T-helper 1 cell treated with Interleukin-12 subunit alpha and Interleukin-12 subunit beta and Interleukin-4 antibody, amounts not matched to agents 30 μg/mL and 1 μg/mL, for 36 hours (primary cell): ENCODE results near the gene MIA3.
A peak's percentile ranks its signal among the peaks of the same experiment; 100 is the strongest.
"Not testable (repeated sequence)": the region's sequence is repeated elsewhere in the genome, so short reads cannot be mapped to it uniquely, and the experiment has no call there.

Experiments used
- H3K27ac Mint-ChIP-seq: one replicate; pipeline ENCODE4 v1.8.0; 2021; ENCODE audit warnings: mild to moderate bottlenecking, mixed read lengths
- H3K27me3 Mint-ChIP-seq: one replicate; pipeline ENCODE4 v1.8.0; 2021; ENCODE audit warnings: low read depth, mixed read lengths
- H3K36me3 Mint-ChIP-seq: one replicate; pipeline ENCODE4 v1.8.0; 2021; ENCODE audit warnings: low read depth, mixed read lengths
- H3K4me1 Mint-ChIP-seq: one replicate; pipeline ENCODE4 v1.8.0; 2021; ENCODE audit warnings: low read depth, mixed read lengths
- H3K4me3 Mint-ChIP-seq: one replicate; pipeline ENCODE4 v1.8.0; 2021; ENCODE audit warnings: mild to moderate bottlenecking, moderate library complexity, mixed read lengths
- H3K9me3 Mint-ChIP-seq: one replicate; pipeline ENCODE4 v1.8.0; 2021; ENCODE audit warnings: mixed read lengths

Gene MIA3

DNA sequence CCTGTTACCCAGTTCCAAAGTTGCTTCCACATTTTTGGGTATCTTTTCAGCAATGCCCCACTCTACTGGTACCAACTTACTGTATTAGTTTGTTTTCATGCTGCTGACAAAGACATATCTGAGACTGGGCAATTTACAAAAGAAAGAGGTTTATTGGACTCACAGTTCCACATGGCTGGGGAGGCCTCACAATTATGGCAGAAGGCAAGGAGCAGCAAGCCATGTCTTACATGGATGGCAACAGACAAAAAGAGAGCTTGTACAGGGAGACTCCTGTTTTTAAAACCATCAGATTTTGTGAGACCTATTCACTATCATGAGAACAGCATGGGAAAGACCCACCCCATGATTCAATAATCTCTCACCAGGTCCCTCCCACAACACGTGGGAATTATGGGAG is 8.8 kb upstream of the MIA3 start:
- H3K4me1 Mint-ChIP-seq, H3K4me3 Mint-ChIP-seq, H3K27ac Mint-ChIP-seq, H3K9me3 Mint-ChIP-seq, H3K36me3 Mint-ChIP-seq: not testable (repeated sequence)
- H3K27me3 Mint-ChIP-seq: peaks cover 55% of the 10 kb centered on the region

DNA sequence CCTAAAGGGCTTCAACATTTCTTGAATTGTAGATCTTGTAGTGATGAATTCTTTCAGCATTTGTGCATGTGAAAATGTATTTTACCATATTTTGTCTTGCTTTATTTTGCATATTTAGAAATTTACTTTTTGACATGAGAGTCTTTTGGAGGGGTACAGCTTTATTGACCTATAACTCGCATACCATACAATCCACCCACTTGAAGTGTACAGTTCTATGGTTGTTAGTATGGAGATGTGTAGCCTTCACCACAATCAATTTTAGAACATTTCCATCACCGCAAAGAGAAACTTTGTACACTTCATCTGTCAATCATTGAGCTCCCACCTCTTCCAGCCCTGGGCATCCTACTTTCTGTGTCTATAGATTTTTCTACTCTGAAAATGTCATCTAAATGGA is 7.2 kb upstream of the MIA3 start:
- Mint-ChIP-seq H3K27me3 (peaks cover 63% of the 10 kb centered on the region), H3K9me3 (no peaks in the 10 kb centered on the region), H3K4me3 (no peak overlapping the region), H3K4me1 (no peaks in the 10 kb centered on the region), H3K36me3 (no peaks in the 10 kb centered on the region), H3K27ac (no peak overlapping the region)

DNA sequence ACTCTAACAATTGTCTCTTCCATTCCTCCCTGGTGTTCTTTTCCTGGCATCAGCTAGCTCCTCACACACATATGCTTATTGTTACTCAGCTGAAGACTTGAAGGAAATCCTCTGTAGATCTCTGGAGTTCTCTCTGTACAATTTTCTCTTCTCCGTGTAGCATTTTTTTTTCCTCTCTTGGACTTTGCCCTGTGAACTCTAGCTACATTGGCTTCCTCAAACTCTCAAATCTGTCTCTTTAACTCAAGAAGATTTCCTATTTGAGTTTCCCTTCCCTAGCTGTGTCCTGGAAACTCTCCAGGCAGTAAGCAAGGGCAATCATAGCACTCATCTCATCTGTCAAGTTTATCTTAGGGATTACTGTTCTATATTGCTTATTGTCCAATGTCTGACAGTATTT is 4.3 kb upstream of the MIA3 start:
- peaks cover 7% of the 10 kb centered on the region for H3K4me1 Mint-ChIP-seq
- H3K36me3 Mint-ChIP-seq: no peaks in the 10 kb centered on the region
- no peak overlapping the region for H3K4me3 Mint-ChIP-seq
- H3K27ac Mint-ChIP-seq: no peak overlapping the region
- peaks cover 68% of the 10 kb centered on the region for H3K27me3 Mint-ChIP-seq
- H3K9me3 Mint-ChIP-seq: no peaks in the 10 kb centered on the region

GRCh38 chr1:222616525-222616924 is 1.4 kb upstream of the MIA3 start:
- H3K36me3 Mint-ChIP-seq: no peaks in the 10 kb centered on the region
- H3K9me3 Mint-ChIP-seq: no peaks in the 10 kb centered on the region
- peaks cover 27% of the 10 kb centered on the region for H3K4me1 Mint-ChIP-seq
- peaks cover 49% of the 10 kb centered on the region for H3K27me3 Mint-ChIP-seq
- H3K27ac Mint-ChIP-seq: no peak overlapping the region
- H3K4me3 Mint-ChIP-seq: peak overlapping the region; percentile 83

DNA sequence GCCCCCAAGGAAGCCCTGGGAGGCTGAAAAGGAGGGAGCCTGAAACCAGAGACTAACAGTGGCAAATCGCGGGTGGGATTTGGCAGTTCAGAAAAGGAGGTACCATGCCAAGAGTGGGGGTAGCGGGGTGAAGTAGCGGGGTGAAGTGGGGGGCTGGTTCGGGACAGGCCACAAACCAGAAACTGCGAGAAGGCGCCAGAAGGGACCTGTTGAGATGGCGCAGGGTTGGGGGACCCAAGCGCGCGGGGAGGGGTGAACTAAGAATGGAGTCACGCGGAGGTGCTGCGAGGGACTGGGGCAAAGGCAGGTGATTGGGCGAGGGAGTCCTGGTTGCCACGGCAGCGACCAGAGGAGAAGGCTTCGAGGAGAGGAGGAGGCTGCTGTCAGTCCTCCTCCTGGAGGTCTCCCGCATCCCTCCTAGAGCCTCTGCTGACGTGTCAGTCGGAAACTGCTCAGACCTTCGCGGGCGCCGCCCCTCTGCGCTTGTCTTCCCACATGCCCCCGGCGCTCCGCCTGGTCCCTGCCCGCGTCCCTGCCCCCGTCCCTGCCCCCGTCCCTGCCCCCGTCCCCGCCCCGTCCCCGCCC is 438 bp upstream of the MIA3 start:
- peak overlapping the region; percentile 83 for H3K27ac Mint-ChIP-seq
- H3K4me3 Mint-ChIP-seq: peak overlapping the region; percentile 83
- H3K27me3 Mint-ChIP-seq: peaks cover 40% of the 10 kb centered on the region
- no peaks in the 10 kb centered on the region for H3K9me3 Mint-ChIP-seq
- H3K4me1 Mint-ChIP-seq: peaks cover 27% of the 10 kb centered on the region
- H3K36me3 Mint-ChIP-seq: peaks cover 4% of the 10 kb centered on the region

DNA sequence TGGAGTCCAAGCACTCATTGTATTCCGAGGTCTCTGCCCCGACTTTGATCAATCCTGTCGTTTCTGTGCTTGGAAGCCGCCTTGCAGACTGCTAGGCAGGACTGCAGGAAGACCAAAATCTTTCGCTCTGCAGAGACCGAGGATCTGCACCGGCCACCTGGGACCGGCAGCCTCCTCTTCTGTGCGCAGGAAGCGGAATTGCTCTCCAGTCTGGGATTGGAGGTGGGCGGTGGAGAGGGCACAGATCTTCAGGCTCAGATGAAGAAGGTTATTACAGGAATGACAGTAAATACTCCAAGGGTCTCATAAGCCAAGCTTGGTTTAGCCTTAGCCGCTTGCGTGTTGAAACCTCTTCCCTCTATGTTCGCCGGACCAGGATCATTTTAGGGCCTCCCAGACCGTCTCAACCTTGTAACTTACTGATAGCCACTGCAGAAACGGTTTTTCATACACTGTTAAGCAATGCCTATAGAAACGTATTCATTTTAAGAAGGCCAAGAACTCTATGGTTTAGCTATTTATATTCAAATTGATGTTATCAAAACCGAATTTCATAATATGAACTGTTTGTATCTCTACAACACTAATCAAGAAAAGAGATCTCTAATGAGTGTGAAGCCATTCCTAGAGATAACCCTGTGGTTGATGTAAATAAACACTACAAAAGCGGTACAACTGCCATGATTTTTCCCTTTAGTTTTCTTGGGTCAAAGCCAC is 1.1 kb downstream of the MIA3 start:
- Mint-ChIP-seq H3K9me3 (no peaks in the 10 kb centered on the region), H3K36me3 (peaks cover 12% of the 10 kb centered on the region), H3K4me3 (peak overlapping the region; percentile 86), H3K4me1 (peaks cover 27% of the 10 kb centered on the region), H3K27ac (peak overlapping the region; percentile 64), H3K27me3 (peaks cover 24% of the 10 kb centered on the region)

DNA sequence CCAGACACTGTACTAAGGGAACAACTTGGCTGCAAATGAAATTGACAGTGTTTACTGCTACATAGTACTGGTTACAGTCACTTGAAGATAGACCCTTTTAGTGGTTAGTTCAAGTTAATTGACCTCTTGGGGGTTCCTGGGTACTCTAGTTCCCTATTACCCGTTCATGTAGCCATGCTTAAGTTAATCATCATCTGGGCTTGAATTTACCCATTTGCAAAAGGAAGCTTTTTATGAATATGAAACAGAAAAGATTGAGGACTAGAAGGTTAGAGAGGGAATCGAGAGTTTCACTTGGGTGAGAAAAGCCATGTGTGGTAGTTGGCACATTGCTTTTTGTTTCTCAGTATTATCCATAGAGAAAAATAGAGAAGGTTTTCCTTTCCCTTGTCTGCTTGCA is 2.7 kb downstream of the MIA3 start:
- Mint-ChIP-seq H3K27me3 (peaks cover 14% of the 10 kb centered on the region), H3K4me3 (no peak overlapping the region), H3K4me1 (peaks cover 27% of the 10 kb centered on the region), H3K9me3 (no peaks in the 10 kb centered on the region), H3K36me3 (peaks cover 14% of the 10 kb centered on the region), H3K27ac (no peak overlapping the region)

DNA sequence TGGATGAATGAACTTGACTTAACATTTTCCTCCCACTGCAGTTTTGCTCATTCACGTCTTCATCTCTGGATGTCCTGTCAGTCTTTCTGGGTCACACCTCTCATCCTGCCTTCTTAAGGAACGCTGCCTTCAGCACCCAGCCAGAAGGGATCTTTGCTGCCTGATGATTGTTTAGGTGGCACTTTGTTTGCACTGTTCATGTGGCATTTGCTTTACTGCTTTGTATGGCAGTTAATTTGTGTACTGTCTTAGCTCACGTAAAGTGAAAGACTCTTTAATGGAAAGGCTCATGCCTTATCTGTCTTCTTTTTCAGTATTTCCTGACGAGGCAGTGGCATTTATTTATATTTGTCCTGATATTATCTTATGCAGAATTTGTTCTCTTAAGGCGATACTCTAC is 4.9 kb downstream of the MIA3 start:
- Mint-ChIP-seq H3K27me3 (peaks cover 7% of the 10 kb centered on the region), H3K27ac (no peak overlapping the region), H3K9me3 (no peaks in the 10 kb centered on the region), H3K36me3 (peaks cover 25% of the 10 kb centered on the region), H3K4me1 (peaks cover 20% of the 10 kb centered on the region), H3K4me3 (no peak overlapping the region)

DNA sequence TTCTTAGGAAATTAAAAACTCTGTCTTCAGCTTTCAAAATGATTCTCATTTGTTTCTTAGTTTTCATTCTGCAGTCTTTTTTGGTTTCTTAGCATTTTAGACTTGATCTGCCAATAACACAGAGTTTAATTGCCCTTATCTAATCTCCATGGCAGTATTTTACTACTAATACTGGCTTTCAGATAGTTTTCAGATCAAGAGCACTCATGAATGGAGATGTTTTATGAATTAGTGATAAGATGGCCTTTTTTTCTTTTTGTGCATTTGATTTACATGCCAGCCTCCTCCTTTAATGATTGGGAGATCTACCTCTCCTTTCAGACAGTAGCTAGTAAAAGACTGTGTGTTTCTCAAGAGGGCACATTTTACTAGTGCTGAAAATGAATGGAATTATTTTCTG is 5.6 kb downstream of the MIA3 start:
- Mint-ChIP-seq H3K4me1 (peaks cover 20% of the 10 kb centered on the region), H3K9me3 (no peaks in the 10 kb centered on the region), H3K4me3 (no peak overlapping the region), H3K36me3 (peaks cover 30% of the 10 kb centered on the region), H3K27me3 (peaks cover 7% of the 10 kb centered on the region), H3K27ac (no peak overlapping the region)

GRCh38 chr1:222624214-222624613 is 6.3 kb downstream of the MIA3 start:
- no peak overlapping the region for H3K27ac Mint-ChIP-seq
- H3K4me1 Mint-ChIP-seq: peaks cover 15% of the 10 kb centered on the region
- peaks cover 35% of the 10 kb centered on the region for H3K36me3 Mint-ChIP-seq
- no peak overlapping the region for H3K4me3 Mint-ChIP-seq
- H3K9me3 Mint-ChIP-seq: no peaks in the 10 kb centered on the region
- H3K27me3 Mint-ChIP-seq: peaks cover 3% of the 10 kb centered on the region

DNA sequence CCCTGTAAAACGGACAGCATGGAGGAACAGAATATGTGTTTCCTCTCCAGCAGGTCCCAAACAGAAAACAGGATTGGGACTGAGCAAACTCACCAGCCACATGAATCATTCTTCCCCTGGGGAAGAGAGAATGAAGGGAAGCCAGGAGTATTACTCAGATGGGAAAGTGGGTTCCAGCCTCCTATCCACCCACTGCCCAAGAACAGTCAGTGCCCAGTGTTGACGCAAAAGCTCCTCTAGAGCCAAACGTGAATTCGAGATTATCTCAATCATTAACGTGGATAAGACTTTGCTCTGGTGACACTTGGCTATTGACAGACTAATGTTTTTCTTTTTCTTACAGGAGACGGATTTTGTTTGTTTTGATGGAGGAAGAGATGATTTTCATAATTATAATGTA is 9.3 kb downstream of the MIA3 start:
- H3K4me3 Mint-ChIP-seq: no peak overlapping the region
- H3K9me3 Mint-ChIP-seq: no peaks in the 10 kb centered on the region
- no peaks in the 10 kb centered on the region for H3K27me3 Mint-ChIP-seq
- peaks cover 2% of the 10 kb centered on the region for H3K4me1 Mint-ChIP-seq
- H3K36me3 Mint-ChIP-seq: peaks cover 43% of the 10 kb centered on the region
- no peak overlapping the region for H3K27ac Mint-ChIP-seq

GRCh38 chr1:222629921-222630535 is 12.1 kb downstream of the MIA3 start:
- peaks cover 13% of the 10 kb centered on the region for H3K4me1 Mint-ChIP-seq
- H3K27ac Mint-ChIP-seq: no peak overlapping the region
- H3K9me3 Mint-ChIP-seq: no peaks in the 10 kb centered on the region
- peaks cover 46% of the 10 kb centered on the region for H3K36me3 Mint-ChIP-seq
- H3K4me3 Mint-ChIP-seq: no peak overlapping the region
- H3K27me3 Mint-ChIP-seq: no peaks in the 10 kb centered on the region

- Mint-ChIP-seq H3K9me3 (no peaks in the 10 kb centered on the region), H3K27ac (no peak overlapping the region), H3K4me3 (no peak overlapping the region), H3K27me3 (no peaks in the 10 kb centered on the region), H3K36me3 (peaks cover 47% of the 10 kb centered on the region), H3K4me1 (peaks cover 13% of the 10 kb centered on the region)
Observed at GRCh38 chr1:222631611-222632208, 13.8 kb downstream of the MIA3 start.

- Mint-ChIP-seq H3K36me3 (peaks cover 43% of the 10 kb centered on the region), H3K4me3 (no peak overlapping the region), H3K27ac (no peak overlapping the region), H3K27me3 (no peaks in the 10 kb centered on the region), H3K4me1 (peaks cover 13% of the 10 kb centered on the region), H3K9me3 (no peaks in the 10 kb centered on the region)
Observed at GRCh38 chr1:222632749-222633148, 14.9 kb downstream of the MIA3 start.
